HG03378 (cell line): ENCODE measurements around the gene NPSR1.
"Not testable (repeated sequence)": the region's sequence is repeated elsewhere in the genome, so short reads cannot be mapped to it uniquely, and the experiment has no call there.

ENCODE experiments used
- ATAC-seq: cut with Tn5 transposase; IDR thresholded peaks from one replicate; pipeline ENCODE4 v1.9.1; 2021; ENCODE audit warnings: mild to moderate bottlenecking, moderate library complexity; ENCODE audit not compliant: unreplicated experiment

Gene NPSR1

GRCh38 chr7:34757570-34758110 lies 99.6 kb downstream of the NPSR1 start:
- ATAC-seq: no peak

GRCh38 chr7:34758111-34758601 lies 100.1 kb downstream of the NPSR1 start:
- no peak for ATAC-seq

GRCh38 chr7:34759477-34760125 lies 101.6 kb downstream of the NPSR1 start:
- no peak for ATAC-seq

- no peak for ATAC-seq
Observed at GRCh38 chr7:34760271-34760670, 102.3 kb downstream of the NPSR1 start.

- no peak for ATAC-seq
Observed at GRCh38 chr7:34761206-34761605, 103.2 kb downstream of the NPSR1 start.

- no peak for ATAC-seq
Observed at GRCh38 chr7:34761627-34762026, 103.6 kb downstream of the NPSR1 start.

GRCh38 chr7:34762764-34763163 lies 104.7 kb downstream of the NPSR1 start:
- ATAC-seq: no peak

- no peak for ATAC-seq
Observed at GRCh38 chr7:34772296-34772938, 114.4 kb downstream of the NPSR1 start.

- no peak for ATAC-seq
Observed at GRCh38 chr7:34776748-34777358, 118.8 kb downstream of the NPSR1 start.

- ATAC-seq: no peak
Observed at GRCh38 chr7:34780546-34780945, 122.5 kb downstream of the NPSR1 start.

- no peak for ATAC-seq
Observed at GRCh38 chr7:34787586-34787985, 129.6 kb downstream of the NPSR1 start.

GRCh38 chr7:34806831-34807230 lies 148.8 kb downstream of the NPSR1 start:
- no peak for ATAC-seq

- ATAC-seq: no peak
Observed at GRCh38 chr7:34807548-34808340, 149.7 kb downstream of the NPSR1 start.

GRCh38 chr7:34814203-34814842 lies 156.3 kb downstream of the NPSR1 start:
- ATAC-seq: not testable (repeated sequence)

- ATAC-seq: no peak
Observed at GRCh38 chr7:34821932-34822558, 164.0 kb downstream of the NPSR1 start.

GRCh38 chr7:34823650-34824258 lies 165.7 kb downstream of the NPSR1 start:
- peak; percentile 85 for ATAC-seq

- ATAC-seq: no peak
Observed at GRCh38 chr7:34825221-34825620, 167.2 kb downstream of the NPSR1 start.

GRCh38 chr7:34830390-34830789 lies 172.4 kb downstream of the NPSR1 start:
- ATAC-seq: no peak

- ATAC-seq: no peak
Observed at GRCh38 chr7:34831436-34831835, 173.4 kb downstream of the NPSR1 start.

- ATAC-seq: no peak
Observed at GRCh38 chr7:34832020-34832419, 174.0 kb downstream of the NPSR1 start.
